ENCODE measurements around the gene PTPRR.

Gene PTPRR

DNA sequence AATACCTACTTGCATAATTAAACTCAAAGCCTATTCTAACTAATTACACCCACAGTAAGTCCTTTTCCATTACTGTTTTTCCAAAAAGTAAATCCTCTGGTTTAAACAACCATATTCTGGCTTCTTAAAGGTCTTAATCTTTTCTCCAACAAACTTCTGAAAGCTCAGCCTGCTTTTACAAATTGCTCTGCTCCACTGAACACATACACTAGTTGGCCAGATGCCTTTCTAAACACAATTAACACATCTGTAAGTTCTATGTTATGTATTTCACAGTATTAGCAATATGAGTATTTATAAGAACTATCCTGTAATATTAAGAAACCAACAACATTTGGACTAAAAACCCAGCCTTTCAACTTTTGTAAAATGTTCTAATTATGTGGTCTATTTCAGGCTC, 313.4 kb downstream of the PTPRR start:
- DNase-seq (ENCODE audit: low read depth in 3 of 3) = no peak

DNA sequence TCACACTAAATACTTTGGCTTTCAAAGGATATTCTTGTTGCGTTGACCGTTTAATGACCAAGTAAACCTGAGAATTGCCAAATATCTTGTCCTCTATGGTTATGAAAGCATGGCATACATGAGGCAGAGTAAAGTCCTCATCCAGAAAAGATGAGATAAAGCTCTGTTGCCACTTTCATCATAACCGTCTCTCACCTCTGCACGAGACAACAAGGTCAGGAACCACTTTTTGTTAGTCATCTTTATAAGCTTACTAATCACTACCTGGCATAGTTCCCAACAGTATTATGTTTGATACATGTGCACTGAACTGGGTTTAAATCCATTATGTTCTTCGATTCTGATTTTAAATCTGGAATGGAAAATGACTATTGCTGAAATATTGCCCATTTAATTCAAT, 314.6 kb downstream of the PTPRR start:
- DNase-seq (ENCODE audit: low read depth in 3 of 3) = no peak

DNA sequence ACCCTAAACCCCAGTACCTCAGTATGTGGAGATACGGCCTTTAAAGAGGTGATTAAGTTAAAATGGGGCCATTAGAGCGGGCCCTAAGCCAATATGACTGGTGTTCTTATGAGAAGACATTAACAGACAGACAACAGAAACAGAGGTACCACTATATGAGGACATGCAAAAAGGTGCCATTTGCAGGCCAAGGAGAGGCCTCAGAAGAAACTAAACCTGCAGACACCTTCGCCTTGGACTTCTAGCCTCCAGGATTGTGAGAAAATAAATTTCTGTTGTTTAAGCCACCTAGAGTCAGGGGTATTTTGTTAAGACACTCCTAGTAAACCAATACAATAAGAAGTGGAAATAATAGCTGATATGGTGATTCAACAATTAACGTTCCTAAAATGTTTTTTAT, 315.9 kb downstream of the PTPRR start:
- no peak for DNase-seq (ENCODE audit: low read depth in 3 of 3)

DNA sequence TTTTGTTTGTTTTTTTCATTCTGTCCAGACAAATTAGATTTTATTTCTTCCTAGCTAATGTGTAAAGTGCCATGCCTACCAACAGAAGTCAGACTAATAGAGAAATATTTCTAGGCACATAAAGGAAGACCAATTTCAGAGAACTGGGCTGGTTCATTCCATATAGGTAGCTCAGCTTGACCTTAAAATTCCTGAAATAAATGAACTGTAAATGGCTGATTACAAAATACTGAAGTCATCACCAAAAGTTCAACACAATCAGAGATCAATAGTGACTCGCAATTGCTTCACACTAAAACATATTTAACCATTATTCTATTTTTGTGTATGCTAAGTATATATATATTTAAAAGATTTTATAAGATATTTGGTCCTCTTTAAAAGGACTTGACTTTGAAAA, 317.5 kb downstream of the PTPRR start:
- no peak for DNase-seq (ENCODE audit: low read depth in 3 of 3)

DNA sequence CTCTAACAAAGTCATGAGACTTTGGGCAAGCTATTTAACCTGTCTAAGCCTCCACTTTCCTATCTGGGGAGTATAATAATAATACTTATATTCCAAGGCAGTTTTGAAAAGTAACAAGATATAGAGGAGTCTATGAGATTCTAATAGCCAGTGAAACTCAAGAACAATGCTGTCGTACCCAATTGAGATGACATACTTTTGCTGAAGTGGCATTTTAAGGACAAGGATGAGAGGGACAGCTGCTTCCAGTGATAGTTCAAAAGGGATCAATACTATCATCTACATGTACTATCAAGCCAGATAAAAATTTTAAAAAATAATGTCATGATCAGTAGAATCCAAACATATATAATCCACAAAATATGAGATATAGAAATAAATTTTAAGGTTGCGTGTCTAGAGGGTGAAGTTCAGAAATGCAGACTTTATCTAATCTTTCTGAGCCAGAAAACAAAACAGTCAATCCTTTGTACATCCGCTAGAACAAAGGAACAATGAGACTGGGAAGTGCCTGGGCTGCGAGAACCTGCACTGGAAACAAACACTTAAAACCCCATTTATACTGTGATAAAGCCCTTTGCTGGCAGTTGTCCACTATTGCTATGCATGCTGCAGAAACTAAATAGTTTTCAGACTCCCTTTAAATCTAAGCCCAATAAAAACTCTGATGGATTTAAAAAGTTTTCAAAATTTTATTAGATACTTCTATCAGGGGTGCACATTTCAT, 321.9 kb downstream of the PTPRR start:
- no peak for DNase-seq (ENCODE audit: low read depth in 3 of 3)

DNA sequence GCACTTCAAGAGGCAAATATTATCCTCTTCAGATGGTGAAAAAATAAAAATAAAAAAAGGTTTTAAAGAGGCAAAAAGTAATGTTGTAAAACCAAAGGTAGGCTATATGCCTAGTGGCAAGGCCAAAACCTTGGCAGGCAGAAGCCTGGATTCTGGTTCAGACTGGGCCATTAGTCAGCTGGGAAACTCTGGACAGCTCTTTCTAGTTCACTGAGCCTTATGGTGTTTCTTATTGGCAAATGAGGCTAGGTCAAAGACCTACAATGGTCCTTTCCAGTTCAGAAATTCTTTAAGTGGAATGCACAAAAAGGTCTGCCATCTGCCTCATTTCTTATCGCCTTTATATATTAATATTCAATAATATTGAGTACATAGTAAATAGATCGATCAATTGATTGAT, 327.9 kb downstream of the PTPRR start:
- no peak for DNase-seq (ENCODE audit: low read depth in 3 of 3)

DNA sequence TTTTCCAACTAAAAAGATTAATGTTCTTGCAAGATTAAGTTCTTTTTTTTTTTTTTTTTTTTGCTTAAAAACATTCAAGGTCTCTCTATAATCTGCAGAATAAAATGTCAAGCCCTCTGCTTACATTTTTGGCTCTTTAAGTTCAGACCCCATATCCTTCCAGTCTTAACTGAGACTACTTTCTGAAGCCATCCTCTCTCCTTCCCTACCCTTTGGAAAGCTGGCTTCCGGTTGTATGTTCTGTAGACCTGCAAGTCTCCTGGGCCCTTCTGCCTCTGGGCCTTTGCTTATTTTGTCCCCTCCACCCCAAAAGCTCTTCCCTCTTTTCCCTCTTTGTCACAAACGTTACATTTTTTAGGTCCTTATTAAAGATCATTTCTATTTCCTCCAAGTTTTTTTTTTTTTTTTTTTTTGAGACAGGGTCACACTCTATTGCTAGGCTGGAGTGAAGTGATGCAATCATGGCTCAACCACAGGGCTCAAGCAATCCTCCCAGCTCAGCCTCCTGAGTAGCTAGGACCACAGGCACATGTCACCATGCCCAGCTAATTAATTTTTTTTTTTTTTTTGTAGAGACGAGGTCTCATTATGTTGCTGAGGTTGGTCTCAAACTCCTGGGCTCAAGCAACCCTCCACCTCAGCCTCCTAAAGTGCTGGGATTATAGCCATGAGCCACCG, 329.9 kb downstream of the PTPRR start:
- DNase-seq (ENCODE audit: low read depth in 3 of 3) = no peak

DNA sequence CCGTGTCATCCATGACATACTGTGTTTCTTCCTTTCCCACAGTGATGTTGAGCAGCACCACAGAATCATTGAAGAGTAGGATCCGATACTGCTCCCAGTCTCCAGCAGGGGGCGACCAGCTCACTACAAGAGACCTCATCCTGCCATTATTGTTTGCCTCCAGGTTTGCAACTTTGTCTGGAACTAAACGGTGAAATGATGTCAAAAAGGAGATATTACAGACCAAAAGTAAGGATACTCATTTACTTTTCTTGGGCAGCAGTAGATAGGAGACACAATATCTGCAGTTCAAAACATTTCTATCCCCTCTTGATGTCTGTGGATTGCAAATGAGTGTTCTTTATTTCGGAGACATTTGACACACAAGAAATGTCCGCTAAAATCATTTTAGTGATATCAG, 330.5 kb downstream of the PTPRR start:
- peak in 1 of 3 experiments; percentile 8 for DNase-seq (ENCODE audit: low read depth in 3 of 3)
